Panc1 (cell line): Measurements from ENCODE around the gene SCN10A. TPM values are rescaled to one million over a fixed set of nuclear protein-coding genes. Genes with fewer than 3 reads are reported as not detected.

Source experiments
- ATAC-seq: fragments of 200-7000 bp; cut with Tn5 transposase; 2 replicates; pipeline ENCODE4 v1.9.1; 2020; ENCODE audit warnings: mild to moderate bottlenecking, moderate library complexity
- BruUV-seq: library from RNA; stranded (reverse); fragments of 400-500 nt; replicated peaks from 2 replicates; lab custom pipeline; 2021; lab: Mats Ljungman, UMichigan
- CTCF ChIA-PET: fragments of 300-600 bp; sonication (Branson Sonifier 250); formaldehyde crosslinking; loops from one replicate; lab custom pipeline; 2022; ENCODE audit warnings: antibody characterized with exemption; lab: Charles Lee
- POLR2A ChIA-PET: fragments of 300-600 bp; sonication (Branson Sonifier 250); formaldehyde crosslinking; loops from one replicate; lab custom pipeline; 2022; ENCODE audit warnings: antibody characterized with exemption; lab: Charles Lee
- DNase-seq: peaks from one replicate; pipeline ENCODE4 v3.0.0-alpha.2; 2010; ENCODE audit warnings: low read depth, low spot score
- H3K27ac ChIP-seq: 2 replicates; pipeline ENCODE4 v1.5.1; 2011; ENCODE audit warnings: mild to moderate bottlenecking, low read length, inconsistent platforms
- H3K27me3 ChIP-seq: fragments of 200-500 bp; sonication (Bioruptor generic); 2 replicates; pipeline ENCODE4 v1.6.0; 2014; ENCODE audit warnings: low read length, inconsistent platforms; ENCODE audit not compliant: control insufficient read depth, insufficient read depth
- H3K36me3 ChIP-seq: fragments of 200-500 bp; sonication (Bioruptor generic); 2 replicates; pipeline ENCODE4 v1.5.1; 2014; ENCODE audit warnings: inconsistent platforms, mild to moderate bottlenecking, low read length, moderate library complexity; ENCODE audit not compliant: control insufficient read depth, insufficient read depth
- H3K4me1 ChIP-seq: 2 replicates; pipeline ENCODE4 v1.5.1; 2011; ENCODE audit warnings: inconsistent platforms, mild to moderate bottlenecking, low read length, moderate library complexity; ENCODE audit not compliant: control insufficient read depth, insufficient read depth
- H3K4me3 ChIP-seq, 2 experiments: 2 replicates each; pipeline ENCODE4 v1.5.1; 2011 to 2012; ENCODE audit warnings: low read depth in 2 of 2, low read length in 2 of 2, mild to moderate bottlenecking in 2 of 2, inconsistent platforms in 1 of 2, moderate library complexity in 1 of 2
- H3K9me3 ChIP-seq: fragments of 200-500 bp; sonication (Bioruptor generic); 2 replicates; pipeline ENCODE4 v1.5.1; 2014; ENCODE audit warnings: low read depth, mild to moderate bottlenecking, inconsistent platforms, low read length, moderate library complexity; ENCODE audit not compliant: control insufficient read depth, insufficient read depth
- POLR2AphosphoS5 ChIP-seq: IDR thresholded peaks from 2 replicates; pipeline ENCODE4 v1.6.1; 2012; ENCODE audit warnings: mild to moderate bottlenecking, low read depth, low read length, moderate library complexity
- REST ChIP-seq, 2 experiments: IDR thresholded peaks; 2 replicates each; pipeline ENCODE4 v1.6.1; 2011 to 2012; ENCODE audit warnings: low read depth in 2 of 2, control low read depth in 1 of 2, low read length in 1 of 2, mild to moderate bottlenecking in 1 of 2, moderate library complexity in 1 of 2; ENCODE audit not compliant: insufficient read depth in 1 of 2
- SIN3A ChIP-seq: IDR thresholded peaks from 2 replicates; pipeline ENCODE4 v1.6.1; 2012; ENCODE audit warnings: low read depth, mild to moderate bottlenecking, low read length, moderate library complexity, borderline replicate concordance; ENCODE audit not compliant: insufficient read depth
- TCF7L2 ChIP-seq: IDR thresholded peaks from 2 replicates; pipeline ENCODE4 v1.6.1; 2011; ENCODE audit warnings: mild to moderate bottlenecking, low read depth, low read length, inconsistent platforms
- in situ Hi-C: cut with HindIII; loops from 2 replicates; pipeline ENCODE4 v1.10.0; 2016; ENCODE audit warnings: low sequenced_read_pairs, low pct_unique_long_range_greater_than_20kb
- intact Hi-C: fragments of 100-400 bp; cut with micrococcal nuclease; formaldehyde crosslinking; loops from one replicate; pipeline ENCODE4 v1.10.0; 2022; ENCODE audit not compliant: unreplicated experiment
- total RNA-seq: library from RNA; stranded (reverse); gene quantifications from one replicate; pipeline ENCODE4 v1.2.1, GENCODE V29; 2021; ENCODE audit not compliant: unreplicated experiment
- TF ChIP-seq, protein P1 (sequence below): fragments of 450-650 bp; IDR thresholded peaks from 2 replicates; pipeline ENCODE4 v1.5.1; 2017; ENCODE audit warnings: mild to moderate bottlenecking

SCN10A gene
- total RNA-seq, 1 experiment from 2014 or later = not detected

- H3K9me3 ChIP-seq = no peaks in the 10 kb centered on the region
- in situ Hi-C loops = no loop called here
Observed at GRCh38 chr3:38689346-38689745, 126.7 kb downstream of the SCN10A start.

DNA sequence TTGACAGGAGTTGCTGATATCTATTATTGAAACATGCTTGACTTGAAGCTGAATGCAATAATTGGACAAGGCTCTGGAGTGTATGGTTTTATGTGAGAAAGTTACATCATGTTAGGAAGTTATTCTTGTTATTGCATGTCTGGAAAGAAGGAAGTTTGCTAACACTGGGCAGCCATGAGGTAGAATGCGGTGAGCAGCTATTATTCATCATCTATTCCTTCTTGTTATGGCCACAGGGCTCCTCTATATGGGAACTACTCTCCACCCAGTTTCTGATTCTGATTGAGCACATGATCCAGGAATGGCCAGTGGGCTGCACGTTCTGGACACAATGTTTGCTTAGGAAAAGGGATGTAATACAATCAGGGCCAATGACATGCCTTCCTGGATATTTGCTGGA, 128.7 kb downstream of the SCN10A start:
- ChIA-PET POLR2A (no interaction called here), CTCF (no interaction called here)
- Histone ChIP-seq H3K27me3 (no peaks in the 10 kb centered on the region; the same call in 1 of the 2 replicates), H3K4me1 (no peaks in the 10 kb centered on the region), H3K4me3 (no peak overlapping the region), H3K9me3 (no peaks in the 10 kb centered on the region), H3K36me3 (no peaks in the 10 kb centered on the region), H3K27ac (no peak overlapping the region)
- no peak for DNase-seq
- TF ChIP-seq, protein P1, sequence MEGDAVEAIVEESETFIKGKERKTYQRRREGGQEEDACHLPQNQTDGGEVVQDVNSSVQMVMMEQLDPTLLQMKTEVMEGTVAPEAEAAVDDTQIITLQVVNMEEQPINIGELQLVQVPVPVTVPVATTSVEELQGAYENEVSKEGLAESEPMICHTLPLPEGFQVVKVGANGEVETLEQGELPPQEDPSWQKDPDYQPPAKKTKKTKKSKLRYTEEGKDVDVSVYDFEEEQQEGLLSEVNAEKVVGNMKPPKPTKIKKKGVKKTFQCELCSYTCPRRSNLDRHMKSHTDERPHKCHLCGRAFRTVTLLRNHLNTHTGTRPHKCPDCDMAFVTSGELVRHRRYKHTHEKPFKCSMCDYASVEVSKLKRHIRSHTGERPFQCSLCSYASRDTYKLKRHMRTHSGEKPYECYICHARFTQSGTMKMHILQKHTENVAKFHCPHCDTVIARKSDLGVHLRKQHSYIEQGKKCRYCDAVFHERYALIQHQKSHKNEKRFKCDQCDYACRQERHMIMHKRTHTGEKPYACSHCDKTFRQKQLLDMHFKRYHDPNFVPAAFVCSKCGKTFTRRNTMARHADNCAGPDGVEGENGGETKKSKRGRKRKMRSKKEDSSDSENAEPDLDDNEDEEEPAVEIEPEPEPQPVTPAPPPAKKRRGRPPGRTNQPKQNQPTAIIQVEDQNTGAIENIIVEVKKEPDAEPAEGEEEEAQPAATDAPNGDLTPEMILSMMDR = no peak
- TF ChIP-seq TCF7L2 (no peak), SIN3A (no peak)
- in situ Hi-C loops = no loop called here
- ATAC-seq = no peak
- no TSS peak for BruUV-seq
- intact Hi-C loops = no loop called here

More at GRCh38 chr3:38689346-38689745, 126.7 kb downstream of the SCN10A start:
- no peak for ATAC-seq
- POLR2A ChIA-PET = no interaction called here
- H3K27ac ChIP-seq = no peak overlapping the region
- CTCF ChIA-PET = no interaction called here
- no peak for TF ChIP-seq TCF7L2
- TF ChIP-seq POLR2AphosphoS5 = no peak
- TF ChIP-seq SIN3A = no peak
- TF ChIP-seq, protein P1 = no peak
- TF ChIP-seq REST (IDR thresholded peaks at IDR 0.05; ENCODE audit: insufficient read depth in 1 of 2, low read depth in 2 of 2, low read length in 1 of 2) = no peak
- no peaks in the 10 kb centered on the region; the same call in 1 of the 2 replicates for H3K27me3 ChIP-seq
- DNase-seq = no peak
- no peaks in the 10 kb centered on the region for H3K4me1 ChIP-seq
- no peak overlapping the region for H3K4me3 ChIP-seq
- BruUV-seq = no TSS peak
- intact Hi-C loops = no loop called here
- no peaks in the 10 kb centered on the region for H3K36me3 ChIP-seq
